Activated naive CD4-positive, alpha-beta T cell treated with anti-CD3 and anti-CD28 coated beads, Interleukin-2, amount 50 U/mL, for 16 hours (primary cell): ENCODE measurements around the gene MAPKBP1.
"Not testable (repeated sequence)": the region's sequence is repeated elsewhere in the genome, so short reads cannot be mapped to it uniquely, and the experiment has no call there.

Experiments used
- DNase-seq: peaks from one replicate; pipeline ENCODE4 v3.0.0-alpha.2; 2020

MAPKBP1 gene, protein sequence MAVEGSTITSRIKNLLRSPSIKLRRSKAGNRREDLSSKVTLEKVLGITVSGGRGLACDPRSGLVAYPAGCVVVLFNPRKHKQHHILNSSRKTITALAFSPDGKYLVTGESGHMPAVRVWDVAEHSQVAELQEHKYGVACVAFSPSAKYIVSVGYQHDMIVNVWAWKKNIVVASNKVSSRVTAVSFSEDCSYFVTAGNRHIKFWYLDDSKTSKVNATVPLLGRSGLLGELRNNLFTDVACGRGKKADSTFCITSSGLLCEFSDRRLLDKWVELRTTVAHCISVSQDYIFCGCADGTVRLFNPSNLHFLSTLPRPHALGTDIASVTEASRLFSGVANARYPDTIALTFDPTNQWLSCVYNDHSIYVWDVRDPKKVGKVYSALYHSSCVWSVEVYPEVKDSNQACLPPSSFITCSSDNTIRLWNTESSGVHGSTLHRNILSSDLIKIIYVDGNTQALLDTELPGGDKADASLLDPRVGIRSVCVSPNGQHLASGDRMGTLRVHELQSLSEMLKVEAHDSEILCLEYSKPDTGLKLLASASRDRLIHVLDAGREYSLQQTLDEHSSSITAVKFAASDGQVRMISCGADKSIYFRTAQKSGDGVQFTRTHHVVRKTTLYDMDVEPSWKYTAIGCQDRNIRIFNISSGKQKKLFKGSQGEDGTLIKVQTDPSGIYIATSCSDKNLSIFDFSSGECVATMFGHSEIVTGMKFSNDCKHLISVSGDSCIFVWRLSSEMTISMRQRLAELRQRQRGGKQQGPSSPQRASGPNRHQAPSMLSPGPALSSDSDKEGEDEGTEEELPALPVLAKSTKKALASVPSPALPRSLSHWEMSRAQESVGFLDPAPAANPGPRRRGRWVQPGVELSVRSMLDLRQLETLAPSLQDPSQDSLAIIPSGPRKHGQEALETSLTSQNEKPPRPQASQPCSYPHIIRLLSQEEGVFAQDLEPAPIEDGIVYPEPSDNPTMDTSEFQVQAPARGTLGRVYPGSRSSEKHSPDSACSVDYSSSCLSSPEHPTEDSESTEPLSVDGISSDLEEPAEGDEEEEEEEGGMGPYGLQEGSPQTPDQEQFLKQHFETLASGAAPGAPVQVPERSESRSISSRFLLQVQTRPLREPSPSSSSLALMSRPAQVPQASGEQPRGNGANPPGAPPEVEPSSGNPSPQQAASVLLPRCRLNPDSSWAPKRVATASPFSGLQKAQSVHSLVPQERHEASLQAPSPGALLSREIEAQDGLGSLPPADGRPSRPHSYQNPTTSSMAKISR (N-terminal part only)

DNA sequence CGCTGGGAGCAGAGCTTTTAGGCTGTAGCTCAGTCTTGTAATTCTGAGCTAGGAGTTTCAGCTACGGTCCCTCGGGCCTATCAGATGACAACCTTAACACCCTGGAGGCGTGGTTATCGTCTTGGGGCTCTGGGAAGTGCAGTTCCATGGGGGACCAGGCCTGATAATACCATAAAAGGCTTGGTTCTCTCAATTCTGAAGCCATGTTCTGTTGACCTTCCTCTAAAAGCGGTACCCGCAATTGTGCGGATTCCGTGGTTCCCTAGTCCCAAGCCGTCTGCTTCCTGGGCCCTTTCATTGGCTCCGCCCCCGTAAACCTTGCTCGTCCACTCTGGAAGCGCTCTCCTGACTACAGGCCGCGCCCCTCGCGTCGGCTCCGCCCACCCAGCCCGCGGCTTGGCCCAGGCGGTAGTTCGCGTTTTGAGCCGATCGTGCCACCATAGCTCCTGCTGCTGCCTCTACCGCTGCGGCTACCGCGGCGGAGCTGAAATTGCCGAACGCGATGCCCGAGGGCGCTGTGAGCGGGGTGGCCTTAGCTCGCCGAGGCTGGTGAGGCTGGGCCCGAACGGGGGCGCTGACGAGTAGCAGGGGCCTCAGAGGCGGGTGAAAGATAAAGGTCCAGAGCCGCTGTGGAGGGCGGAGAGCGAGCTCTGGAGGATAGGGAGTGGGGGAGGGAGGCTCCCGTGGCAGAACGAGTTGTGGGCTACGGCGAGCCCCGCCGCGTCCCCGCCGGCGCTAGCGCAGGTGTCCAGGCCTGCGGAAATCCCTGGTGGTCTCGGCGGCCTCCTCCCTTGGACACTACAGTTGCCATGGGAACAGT lies at the start of gene MAPKBP1:
Gene MAPKBP1, plus strand, starts transcription at position 423 of the 820 bp plus-strand sequence. CDS start 792 bp downstream, outside the sequence.
- DNase-seq, result peak; percentile 98

DNA sequence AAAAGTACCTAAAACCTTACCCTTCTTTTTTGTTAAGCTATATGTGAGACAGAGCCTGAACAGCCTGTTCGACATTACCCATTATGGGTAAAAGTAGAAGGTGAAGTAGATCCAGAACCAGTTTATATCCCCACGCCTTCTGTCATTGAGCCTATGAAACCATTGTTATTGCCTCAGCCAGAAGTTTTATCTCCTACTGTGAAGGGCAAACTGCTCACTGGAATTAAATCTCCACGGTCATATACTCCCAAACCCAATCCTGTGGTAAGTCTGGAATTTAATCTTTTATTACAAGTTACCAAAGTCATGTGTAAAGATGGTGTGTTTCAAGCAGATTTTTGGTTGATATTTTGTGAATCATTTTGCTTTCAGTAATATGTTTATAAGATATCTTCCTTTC lies 47.1 kb upstream of the MAPKBP1 start:
- DNase-seq, result no peak

GRCh38 chr15:41728061-41728460 lies 46.2 kb upstream of the MAPKBP1 start:
- not testable (repeated sequence) for DNase-seq

DNA sequence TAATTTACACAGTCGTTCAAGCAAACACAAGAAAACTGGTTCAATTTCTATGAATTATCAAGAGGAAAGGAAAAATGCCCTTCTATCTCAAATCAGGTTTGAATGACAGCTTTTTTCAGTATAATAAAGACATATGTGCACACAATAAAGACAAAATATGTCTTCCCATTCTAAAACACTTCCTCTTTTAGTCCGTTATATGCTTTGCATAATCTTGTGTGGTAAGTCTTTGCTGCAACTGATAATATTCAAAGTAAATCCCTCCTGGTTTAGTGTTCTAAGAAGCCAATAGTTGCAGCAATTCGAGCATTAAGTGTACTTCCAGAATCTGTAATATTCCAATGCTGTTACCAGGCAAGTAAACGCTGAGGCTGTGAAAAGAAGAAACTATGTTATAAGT lies 43.7 kb upstream of the MAPKBP1 start:
- DNase-seq, result no peak

DNA sequence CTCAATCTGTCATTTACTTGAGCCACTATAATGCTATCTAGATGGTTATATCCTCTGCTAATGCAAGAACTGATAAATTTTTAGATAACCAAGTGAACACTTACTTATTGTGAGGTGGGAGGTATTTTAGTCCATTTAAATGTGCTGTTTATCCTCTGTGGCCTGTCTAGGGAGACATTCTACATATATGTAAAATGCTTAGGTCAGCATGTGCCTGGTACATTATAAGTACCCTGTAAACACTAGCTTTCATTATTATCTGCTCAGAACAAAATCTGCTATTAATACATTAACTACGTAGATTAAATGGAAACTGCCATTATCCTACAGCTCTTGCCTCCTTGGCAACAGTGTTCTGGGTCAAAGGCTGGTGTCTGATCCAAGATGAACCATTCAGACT lies 41.8 kb upstream of the MAPKBP1 start:
- no peak for DNase-seq

DNA sequence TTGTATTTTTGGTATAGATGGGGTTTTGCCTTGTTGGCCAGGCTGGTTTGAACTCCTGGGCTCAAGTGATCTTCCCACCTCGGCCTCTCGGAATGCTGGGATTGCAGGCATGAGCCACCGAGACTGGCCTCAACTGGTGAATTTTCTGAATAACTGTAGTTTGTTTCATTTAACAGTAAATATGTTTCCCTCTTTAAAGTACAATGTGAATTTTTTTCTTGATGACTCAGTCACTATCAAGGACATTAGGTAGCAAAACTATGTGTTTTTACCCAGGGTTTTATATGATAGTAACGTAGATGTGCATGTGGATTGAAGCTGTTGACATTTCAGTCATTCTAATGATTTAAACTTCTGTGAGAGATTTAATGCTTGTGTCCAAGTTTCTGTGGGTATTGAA lies 40.2 kb upstream of the MAPKBP1 start:
- no peak for DNase-seq

DNA sequence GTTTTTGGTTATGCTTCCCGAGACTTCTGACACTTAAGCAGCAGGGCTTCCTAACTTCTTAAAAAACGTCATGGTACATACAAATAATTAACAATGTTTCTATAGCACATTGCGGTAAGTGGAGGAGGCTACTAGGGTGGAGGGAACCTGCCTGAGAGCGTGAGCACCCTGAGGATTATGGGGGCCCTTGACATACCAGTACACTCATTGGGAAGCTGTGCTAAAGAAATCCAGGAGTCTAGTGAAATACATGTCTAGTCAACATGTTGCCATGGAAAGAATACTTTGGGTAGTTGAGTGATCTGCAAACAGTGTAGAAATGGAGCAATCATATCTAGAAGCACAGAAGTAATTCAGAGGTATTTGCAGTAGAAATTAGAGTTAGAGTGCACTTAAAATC lies 39.2 kb upstream of the MAPKBP1 start:
- DNase-seq, result no peak

GRCh38 chr15:41735492-41735891 lies 38.8 kb upstream of the MAPKBP1 start:
- DNase-seq, result not testable (repeated sequence)

DNA sequence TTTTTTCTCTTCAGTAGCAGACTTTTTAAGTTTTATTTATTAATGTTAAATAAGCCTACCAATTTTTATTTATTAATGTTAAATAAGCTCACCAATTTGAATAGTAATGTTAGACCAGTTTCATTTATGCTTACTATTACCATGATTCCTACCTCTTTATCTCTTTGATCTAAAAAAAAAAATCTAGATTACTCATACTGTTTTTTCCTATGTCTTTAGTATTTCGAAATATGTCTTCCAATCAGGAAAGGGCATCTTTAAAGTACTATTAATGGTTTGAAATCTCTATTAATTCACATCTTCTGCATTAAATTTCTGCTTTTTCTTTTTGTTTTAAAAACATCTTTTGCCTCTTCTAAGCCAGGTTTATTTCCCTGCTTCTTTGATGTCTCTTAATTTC lies 27.5 kb upstream of the MAPKBP1 start:
- no peak for DNase-seq

- DNase-seq, result no peak
Measured at GRCh38 chr15:41756198-41756597, 18.1 kb upstream of the MAPKBP1 start.

DNA sequence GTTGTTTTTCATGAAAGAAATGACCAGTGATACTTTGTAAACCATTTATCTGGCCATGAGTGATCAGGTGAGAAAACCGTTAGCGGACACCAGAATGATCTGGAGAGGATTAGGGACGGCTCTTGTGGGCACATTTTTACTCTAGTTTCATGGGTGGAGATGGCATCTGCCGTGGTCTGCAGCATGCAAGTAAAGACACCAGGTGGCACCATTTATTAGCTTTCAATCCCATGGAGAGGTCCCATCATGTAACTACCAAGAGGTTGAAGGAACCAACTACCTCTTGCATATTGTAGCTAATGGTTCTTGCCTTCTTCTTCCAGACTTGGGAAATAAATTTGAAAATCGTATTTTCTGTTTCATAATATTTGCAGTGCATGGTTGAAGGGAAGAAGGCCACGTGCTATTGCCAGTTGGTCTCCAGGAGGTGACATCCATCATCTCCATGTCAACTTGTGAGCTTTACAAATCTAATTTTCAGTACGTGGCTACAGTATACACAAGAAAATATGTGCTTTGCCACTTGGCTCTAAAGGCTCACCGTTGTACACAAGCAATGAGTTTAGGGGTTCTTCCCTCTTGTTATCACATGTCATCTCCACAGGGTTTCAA lies 1.5 kb upstream of the MAPKBP1 start:
- peak; percentile 45 for DNase-seq

GRCh38 chr15:41773332-41773728 lies 954 bp upstream of the MAPKBP1 start:
- DNase-seq, result no peak

DNA sequence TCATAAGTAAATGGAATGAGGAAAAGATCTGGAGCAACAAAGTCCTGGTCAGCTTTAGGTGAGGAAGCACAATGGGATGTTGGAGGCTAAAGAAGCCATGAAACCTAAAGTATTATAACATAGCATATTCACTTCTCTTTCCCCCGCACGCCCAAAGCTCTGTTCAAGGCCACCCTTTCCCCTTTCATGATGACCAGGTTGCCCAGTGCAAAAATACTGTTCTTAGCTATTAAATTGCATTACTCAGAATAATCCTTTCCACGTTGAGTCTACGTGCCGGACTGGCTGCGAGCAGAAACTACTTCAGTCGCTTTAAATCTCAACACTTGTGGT lies 589 bp upstream of the MAPKBP1 start:
- DNase-seq, result no peak

- DNase-seq, result no peak
Measured at GRCh38 chr15:41774882-41775417, 666 bp downstream of the MAPKBP1 start.

DNA sequence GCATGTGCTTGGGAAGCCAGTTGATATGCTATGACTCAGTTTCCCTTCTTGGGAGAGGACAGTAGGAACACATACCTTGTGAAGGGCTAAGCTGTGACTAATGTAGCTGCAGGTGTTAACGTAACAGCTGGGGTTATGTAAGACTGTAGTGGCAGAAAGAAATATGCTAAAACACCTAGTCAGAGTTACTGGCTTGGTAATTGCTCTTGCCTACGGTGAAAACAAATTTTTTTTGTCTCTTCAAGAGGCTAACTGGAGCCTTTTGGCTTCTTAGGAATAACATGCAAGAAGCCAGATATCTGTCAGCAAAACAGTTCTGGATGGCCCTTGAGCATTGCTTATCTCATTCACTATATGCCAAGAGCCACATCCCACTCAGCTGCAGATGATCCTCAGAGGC lies 1.4 kb downstream of the MAPKBP1 start:
- no peak for DNase-seq

DNA sequence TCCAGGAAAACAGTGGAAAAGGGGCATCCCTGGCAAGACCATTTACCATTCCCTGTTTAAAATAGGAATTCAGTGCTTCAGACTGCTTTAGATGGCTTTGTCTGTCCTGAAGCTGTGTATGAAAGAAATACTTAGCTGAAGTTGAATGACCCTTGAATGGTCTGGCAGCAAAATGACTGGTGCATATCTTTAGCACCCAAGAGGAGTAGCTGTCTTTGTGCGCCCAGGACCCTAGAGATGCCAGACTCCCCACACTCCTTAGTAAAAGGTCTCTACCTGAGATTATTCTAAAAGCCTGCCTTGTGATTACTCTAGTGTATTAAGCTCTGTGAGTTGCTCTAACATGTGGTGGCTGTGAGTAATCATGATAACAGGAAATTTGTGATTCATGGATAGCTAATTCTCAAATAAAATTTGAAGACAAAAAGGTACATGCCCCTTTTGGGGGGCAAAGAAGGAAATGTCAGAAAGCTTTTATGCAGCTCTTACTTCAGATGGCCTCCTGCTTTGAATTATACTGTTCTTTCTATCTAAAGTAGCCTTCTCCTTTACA lies 3.2 kb downstream of the MAPKBP1 start:
- DNase-seq, result no peak

DNA sequence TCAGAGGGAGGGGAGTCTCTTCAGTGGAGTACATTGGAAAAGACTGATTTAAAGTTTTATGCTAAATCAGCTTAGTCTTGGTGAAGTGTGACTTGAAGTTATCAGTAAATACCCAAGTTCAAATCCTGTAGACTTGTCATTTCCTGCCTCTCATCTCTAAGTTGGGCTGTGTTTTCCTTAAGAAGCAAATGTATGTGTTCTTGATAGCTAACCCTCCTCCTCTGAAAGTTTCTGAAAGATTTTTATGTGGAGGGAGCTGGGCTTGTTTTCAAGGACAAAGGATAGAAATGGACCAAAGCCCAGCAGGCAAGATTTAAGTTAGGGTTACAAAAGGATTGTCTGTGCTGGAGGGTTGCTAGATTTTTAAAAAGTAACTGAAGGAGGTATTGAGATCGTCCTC lies 4.2 kb downstream of the MAPKBP1 start:
- no peak for DNase-seq

- DNase-seq, result no peak
Measured at GRCh38 chr15:41779662-41780157, 5.4 kb downstream of the MAPKBP1 start.

DNA sequence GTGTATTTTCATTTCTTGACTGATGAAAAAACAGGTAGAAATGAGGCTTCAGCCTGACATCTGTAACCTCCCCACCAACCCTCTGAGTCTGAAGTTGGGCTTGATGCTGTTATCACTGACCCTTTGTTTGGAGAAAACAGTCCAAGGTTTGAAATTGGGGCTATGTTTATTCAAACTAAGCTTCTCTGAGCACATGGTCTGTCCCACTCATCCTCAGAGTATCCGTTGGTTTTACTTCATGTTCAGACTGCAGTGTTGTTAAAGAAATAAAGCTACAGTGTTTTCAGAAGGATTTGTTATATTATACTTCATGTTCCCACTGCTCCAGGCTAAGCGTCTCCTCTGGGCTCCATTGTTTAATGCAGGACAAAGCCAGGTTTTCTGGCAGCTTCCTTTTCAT lies 6.0 kb downstream of the MAPKBP1 start:
- DNase-seq, result no peak

- DNase-seq, result no peak
Measured at GRCh38 chr15:41780727-41781126, 6.4 kb downstream of the MAPKBP1 start.
